GM21529 (cell line): ENCODE measurements around the gene ETFBKMT.
"Not testable (repeated sequence)": the region's sequence is repeated elsewhere in the genome, so short reads cannot be mapped to it uniquely, and the experiment has no call there.

Experiments
- ATAC-seq: cut with Tn5 transposase; IDR thresholded peaks from one replicate; pipeline ENCODE4 v1.9.1; 2021; ENCODE audit not compliant: unreplicated experiment

Gene ETFBKMT

DNA sequence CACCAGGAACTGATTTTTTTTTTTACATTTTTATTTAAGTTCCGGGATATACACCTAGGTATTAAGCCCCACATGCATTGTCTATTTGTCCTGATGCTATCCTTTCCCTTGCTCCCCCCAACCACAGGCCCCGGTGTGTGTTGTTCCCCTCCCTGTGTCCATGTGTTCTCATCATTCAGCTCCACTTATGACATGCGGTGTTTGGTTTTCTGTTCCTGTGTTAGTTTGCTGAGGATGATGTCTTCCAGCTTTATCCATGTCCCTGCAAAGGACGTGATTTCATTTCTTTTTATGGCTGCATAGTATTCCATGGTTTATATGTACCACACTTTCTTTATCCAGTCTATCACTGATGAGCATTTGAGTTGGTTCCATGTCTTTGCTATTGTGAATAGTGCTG, 57.5 kb downstream of the ETFBKMT start:
- not testable (repeated sequence) for ATAC-seq

- ATAC-seq, result not testable (repeated sequence)
These were observed 59.2 kb downstream of the ETFBKMT start for GRCh38 chr12:31718542-31719198.

DNA sequence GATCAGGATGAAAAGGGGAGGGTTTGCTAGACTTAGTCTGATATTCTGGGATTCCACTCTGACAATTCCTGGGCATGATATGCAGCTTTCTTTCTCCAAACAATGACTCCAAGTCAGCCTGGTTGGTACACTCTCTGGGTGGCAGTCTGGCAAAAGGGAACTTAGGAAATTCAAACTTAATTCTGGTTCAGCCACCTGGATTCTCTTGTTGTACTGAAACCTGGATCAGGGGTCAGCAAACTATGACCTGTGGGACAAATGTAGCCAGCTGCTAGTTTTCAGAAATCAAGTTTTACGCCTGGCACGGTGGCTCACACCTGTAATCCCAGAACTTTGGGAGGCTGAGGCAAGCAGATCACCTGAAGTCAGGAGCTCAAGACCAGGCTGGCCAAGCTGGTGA, 63.1 kb downstream of the ETFBKMT start:
- no peak for ATAC-seq
